Right lung (tissue), 5 donors: Measurements from ENCODE around the gene FAM120C. TPM values are rescaled to one million over a fixed set of nuclear protein-coding genes. Genes with fewer than 3 reads are reported as not detected.

Experiments
- DNase-seq, 2 donors: peaks; one replicate each; pipeline ENCODE4 v3.0.0-alpha.2; 2013
- polyA plus RNA-seq, 5 donors: library from polyadenylated mRNA; unstranded; fragments of 120-200 nt; gene quantifications; one replicate each; pipeline versions ENCODE4 v1.2.1 to v1.2.3, GENCODE V29; 2013; ENCODE audit warnings: inconsistent platforms in 1 of 5, low replicate concordance in 1 of 5; ENCODE audit not compliant: insufficient read length in 5 of 5, insufficient read depth in 1 of 5

FAM120C gene
- polyA plus RNA-seq, 5 donors, result 8.2 to 11.5 (median 10.5) TPM

- peak in 1 of 2 donors; percentile 11 for DNase-seq
Observed at GRCh38 chrX:54043541-54044125, 139.4 kb downstream of the FAM120C start.

GRCh38 chrX:54043056-54043455 lies 140.0 kb downstream of the FAM120C start:
- peak in 1 of 2 donors; percentile 7 for DNase-seq

- DNase-seq, result peak in 1 of 2 donors; percentile 40
Observed at GRCh38 chrX:54042609-54043021, 140.4 kb downstream of the FAM120C start.

GRCh38 chrX:54030329-54030728 lies 152.7 kb downstream of the FAM120C start:
- DNase-seq, result no peak

GRCh38 chrX:54029529-54030143 lies 153.4 kb downstream of the FAM120C start:
- no peak for DNase-seq

- no peak for DNase-seq
Observed at GRCh38 chrX:54024350-54024749, 158.7 kb downstream of the FAM120C start.

Other genes starting within 250 kb of the FAM120C start
- 10 to 100 TPM; 24.9 to 29.9 (median 28.1) TPM for gene PHF8, start 138.8 kb downstream of the FAM120C start, polyA plus RNA-seq
- 1 to 10 TPM; 3.6 to 6.2 (median 5.5) TPM for gene WNK3, start 174.8 kb upstream of the FAM120C start, polyA plus RNA-seq